Epithelial cell of proximal tubule (primary cell): Measurements from ENCODE around the gene GPR173. TPM values are rescaled to one million over a fixed set of nuclear protein-coding genes. Genes with fewer than 3 reads are reported as not detected.

Experiments
- DNase-seq: peaks from one replicate; pipeline ENCODE4 v3.0.0-alpha.2; 2011; ENCODE audit warnings: low read depth
- H3K4me3 ChIP-seq: 2 replicates; pipeline ENCODE4 v1.5.1; 2011; ENCODE audit warnings: low read depth, mild to moderate bottlenecking, low read length
- total RNA-seq: library from RNA; depleted of rRNA; stranded (reverse); fragments of >200 nt; gene quantifications from 2 replicates; pipeline ENCODE4 v1.2.3, GENCODE V29; 2015
- TF ChIP-seq, protein P1 (sequence below): conservative IDR thresholded peaks from 2 replicates; pipeline ENCODE4 v1.5.1; 2012; ENCODE audit warnings: low read depth, mild to moderate bottlenecking, low read length

Gene GPR173
- total RNA-seq, 1 donor from 2014 or later = 2.2 TPM

DNA sequence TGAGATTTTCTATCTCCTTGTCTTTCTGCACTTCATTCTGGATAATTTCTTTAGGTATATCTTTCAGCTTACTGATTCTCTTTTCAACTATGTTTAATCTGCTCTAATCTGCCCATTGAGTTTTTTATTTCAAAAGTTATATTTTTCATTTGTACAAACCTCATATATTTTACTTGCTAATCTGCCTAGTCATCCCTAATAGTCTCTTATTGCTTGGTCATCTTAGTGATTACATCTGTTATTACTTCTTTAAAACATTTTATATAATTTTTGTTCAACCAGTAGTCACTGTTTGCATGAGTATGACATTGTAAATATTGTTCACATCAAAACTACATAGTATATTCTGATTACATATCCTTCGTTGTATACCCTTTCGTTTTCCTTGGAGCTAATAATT is 77.8 kb downstream of the GPR173 start:
- TF ChIP-seq, protein P1, sequence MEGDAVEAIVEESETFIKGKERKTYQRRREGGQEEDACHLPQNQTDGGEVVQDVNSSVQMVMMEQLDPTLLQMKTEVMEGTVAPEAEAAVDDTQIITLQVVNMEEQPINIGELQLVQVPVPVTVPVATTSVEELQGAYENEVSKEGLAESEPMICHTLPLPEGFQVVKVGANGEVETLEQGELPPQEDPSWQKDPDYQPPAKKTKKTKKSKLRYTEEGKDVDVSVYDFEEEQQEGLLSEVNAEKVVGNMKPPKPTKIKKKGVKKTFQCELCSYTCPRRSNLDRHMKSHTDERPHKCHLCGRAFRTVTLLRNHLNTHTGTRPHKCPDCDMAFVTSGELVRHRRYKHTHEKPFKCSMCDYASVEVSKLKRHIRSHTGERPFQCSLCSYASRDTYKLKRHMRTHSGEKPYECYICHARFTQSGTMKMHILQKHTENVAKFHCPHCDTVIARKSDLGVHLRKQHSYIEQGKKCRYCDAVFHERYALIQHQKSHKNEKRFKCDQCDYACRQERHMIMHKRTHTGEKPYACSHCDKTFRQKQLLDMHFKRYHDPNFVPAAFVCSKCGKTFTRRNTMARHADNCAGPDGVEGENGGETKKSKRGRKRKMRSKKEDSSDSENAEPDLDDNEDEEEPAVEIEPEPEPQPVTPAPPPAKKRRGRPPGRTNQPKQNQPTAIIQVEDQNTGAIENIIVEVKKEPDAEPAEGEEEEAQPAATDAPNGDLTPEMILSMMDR = no peak
- no peak overlapping the region for H3K4me3 ChIP-seq
- no peak for DNase-seq

DNA sequence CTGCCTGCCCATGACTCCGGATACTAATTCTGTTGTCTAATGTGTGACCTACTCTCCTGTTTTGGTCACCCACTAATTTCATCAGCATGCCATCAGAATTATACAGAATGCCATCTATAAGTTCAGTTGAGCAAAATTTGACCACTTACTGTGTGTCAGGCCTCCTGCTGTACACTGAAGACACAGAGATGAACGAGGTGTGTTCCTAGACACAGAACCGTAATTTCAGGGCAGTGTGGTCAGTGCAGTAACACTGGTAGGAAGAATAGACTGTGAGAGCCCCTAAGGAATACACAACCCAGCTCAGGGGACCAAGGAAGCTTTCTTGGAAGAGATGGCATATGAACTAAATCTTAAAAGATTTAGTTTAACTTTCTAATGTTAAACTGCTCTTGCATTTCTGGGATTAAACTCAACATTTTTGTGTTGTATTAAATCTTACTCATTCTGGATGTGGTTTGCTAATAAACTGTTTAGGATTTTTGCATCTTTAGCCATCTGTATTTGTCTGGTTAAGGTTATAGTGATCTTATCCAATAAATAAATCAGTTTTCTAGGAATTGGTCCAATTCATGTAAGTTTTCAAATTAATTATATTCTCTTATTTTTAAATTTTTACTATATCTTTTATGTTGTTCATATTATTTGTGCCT is 79.6 kb downstream of the GPR173 start:
- no peak overlapping the region for H3K4me3 ChIP-seq
- DNase-seq = no peak
- TF ChIP-seq, protein P1 = no peak

Other genes with a start within 250 kb of the GPR173 start
- not detected in 2 replicates for gene XAGE5, start 237.5 kb upstream of the GPR173 start, total RNA-seq
- not detected in 2 replicates for gene XAGE3, start 180.7 kb upstream of the GPR173 start, total RNA-seq
- gene FAM156B, start 151.5 kb upstream of the GPR173 start, total RNA-seq = 3.2 and 6.6 TPM in 2 replicates
- gene FAM156A, start 90.3 kb upstream of the GPR173 start, total RNA-seq = 5.0 and 12.6 TPM in 2 replicates
- 3.2 and 5.6 TPM in 2 replicates for gene TSPYL2, start 33.6 kb downstream of the GPR173 start, total RNA-seq
- gene KANTR, start 45.4 kb downstream of the GPR173 start, total RNA-seq = 1.9 and 3.1 TPM in 2 replicates
- gene KDM5C, start 176.4 kb downstream of the GPR173 start, total RNA-seq = 39.2 and 60.0 TPM in 2 replicates
- 3.9 and 4.5 TPM in 2 replicates for gene IQSEC2, start 232.8 kb downstream of the GPR173 start, total RNA-seq